ENCODE results near the gene CDK6.

CDK6 gene

GRCh38 chr7:92843781-92844180, 7.4 kb upstream of the CDK6 start:
- DNase-seq, result no peak

- DNase-seq, result no peak
These were observed 6.8 kb upstream of the CDK6 start for GRCh38 chr7:92843034-92843760.

- DNase-seq, result no peak
These were observed 4.8 kb upstream of the CDK6 start for GRCh38 chr7:92841192-92841591.

DNA sequence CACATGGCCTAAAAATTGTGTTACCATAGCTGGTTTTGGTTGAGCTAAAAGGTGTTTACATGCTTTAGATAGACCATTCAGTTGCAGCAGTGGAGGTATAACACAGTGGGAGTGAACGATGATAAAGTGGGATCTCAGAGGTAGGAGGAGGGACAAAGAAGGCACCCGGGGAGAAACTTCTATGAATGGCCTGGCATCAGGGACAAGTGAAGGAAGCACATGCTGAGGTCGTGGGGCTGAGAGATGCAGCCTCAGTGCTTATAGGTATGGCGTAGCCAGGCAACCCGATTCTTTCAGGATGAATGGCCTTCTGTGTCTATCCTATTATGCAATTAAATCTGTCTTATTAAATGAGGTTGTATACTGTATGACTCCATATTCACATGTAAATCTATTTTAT, 3.9 kb upstream of the CDK6 start:
- no peak for DNase-seq

- no peak for DNase-seq
These were observed 3.5 kb upstream of the CDK6 start for GRCh38 chr7:92839901-92840300.

GRCh38 chr7:92838934-92839333, 2.6 kb upstream of the CDK6 start:
- DNase-seq, result no peak

- DNase-seq, result no peak
These were observed 802 bp upstream of the CDK6 start for GRCh38 chr7:92837000-92837749.

DNA sequence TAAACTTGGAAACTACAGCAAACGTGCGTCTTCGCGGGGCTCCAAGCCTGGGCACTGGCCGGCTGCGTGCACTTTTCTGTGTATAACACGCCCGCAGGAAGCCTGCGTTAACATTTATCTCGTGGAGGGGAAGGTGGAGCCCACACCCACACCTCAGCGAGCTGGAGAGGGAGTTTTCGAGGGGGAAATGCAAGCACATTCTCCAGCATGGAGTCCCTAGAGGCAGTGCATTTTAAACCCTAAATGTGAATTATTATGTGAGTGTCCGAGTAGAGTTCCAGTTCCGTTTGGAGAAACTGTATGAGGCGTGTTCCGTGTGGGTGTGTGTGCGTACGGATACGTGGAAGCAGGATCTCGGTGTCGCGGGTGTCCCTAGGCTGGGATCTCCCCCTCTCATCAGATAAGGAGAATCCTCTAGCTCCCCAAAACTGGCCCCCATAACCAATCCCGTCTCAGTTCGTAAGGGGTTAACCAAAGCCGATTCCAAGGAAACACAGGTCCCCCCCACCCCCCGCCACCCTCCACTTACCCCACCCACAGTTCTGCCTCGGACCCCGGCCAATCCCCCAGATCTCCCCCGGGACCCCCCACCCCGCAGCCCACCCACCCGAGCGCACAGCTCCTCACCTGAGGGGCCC, 403 bp downstream of the CDK6 start:
- no peak for DNase-seq

DNA sequence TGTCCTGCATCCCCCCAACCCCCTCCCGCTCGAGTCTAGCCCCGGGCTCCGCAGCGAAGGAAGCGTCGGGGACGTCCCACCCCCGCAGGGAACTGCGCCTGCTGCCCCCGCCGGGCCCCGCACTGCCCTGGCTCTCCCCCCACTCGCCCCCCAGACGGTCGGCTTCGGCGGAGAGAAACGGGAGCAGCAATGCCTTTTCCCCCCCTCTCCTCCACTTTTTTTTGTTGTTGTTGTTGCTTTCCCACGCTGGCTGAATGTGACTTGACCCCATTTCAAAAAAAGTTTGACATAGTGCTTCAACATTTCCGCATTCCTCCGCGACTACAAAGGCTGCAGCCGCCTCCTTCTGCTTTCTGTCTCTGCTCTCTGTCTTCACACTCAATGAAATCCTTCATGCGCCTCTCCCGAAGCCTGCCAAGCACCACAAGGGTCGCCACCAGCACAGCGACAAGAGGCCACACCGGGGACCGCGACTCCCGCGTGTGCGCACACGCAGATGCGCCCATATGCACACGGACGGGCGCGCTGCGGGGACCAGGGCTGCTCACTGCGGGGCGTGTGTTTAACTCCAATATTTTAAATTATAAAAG, 1.0 kb downstream of the CDK6 start:
- DNase-seq, result no peak

DNA sequence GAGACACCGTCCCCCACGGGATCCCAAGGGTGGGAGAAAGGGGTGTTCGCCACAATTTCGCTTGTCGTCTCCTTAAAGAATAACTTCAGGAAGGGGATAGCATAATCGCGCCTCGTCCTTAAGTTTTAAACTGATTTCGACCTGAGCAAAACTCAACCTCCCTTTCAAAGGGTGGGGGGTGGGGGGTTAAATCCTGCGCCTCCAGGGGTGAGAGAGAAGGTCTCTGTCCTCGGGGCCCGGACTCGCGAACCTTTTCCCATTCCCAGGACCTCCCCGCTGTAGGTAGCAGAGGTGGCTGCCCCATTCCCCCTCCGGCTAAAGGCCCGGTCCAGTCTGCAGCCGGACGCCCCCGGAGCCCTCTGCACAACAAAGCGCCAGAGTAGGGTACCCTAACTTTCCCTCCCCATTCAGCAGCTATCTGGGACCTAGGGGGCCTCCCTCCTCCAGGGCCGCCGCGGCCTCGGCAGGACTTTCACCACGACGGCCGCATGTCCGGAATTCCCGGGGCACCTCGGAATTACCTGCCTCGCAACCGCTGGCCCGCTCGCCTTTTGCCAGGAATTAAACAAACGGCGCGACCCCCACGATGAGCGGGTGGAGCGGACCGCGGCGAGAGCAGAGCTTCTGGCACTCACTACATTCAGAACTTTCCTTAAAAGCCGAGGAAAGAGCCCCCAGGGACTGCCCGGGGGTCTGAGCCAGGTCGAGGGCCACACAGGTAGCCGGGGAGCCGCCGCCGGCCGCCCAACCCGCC, 1.7 kb downstream of the CDK6 start:
- no peak for DNase-seq

GRCh38 chr7:92833766-92834506, 2.4 kb downstream of the CDK6 start:
- peak; percentile 10 for DNase-seq

DNA sequence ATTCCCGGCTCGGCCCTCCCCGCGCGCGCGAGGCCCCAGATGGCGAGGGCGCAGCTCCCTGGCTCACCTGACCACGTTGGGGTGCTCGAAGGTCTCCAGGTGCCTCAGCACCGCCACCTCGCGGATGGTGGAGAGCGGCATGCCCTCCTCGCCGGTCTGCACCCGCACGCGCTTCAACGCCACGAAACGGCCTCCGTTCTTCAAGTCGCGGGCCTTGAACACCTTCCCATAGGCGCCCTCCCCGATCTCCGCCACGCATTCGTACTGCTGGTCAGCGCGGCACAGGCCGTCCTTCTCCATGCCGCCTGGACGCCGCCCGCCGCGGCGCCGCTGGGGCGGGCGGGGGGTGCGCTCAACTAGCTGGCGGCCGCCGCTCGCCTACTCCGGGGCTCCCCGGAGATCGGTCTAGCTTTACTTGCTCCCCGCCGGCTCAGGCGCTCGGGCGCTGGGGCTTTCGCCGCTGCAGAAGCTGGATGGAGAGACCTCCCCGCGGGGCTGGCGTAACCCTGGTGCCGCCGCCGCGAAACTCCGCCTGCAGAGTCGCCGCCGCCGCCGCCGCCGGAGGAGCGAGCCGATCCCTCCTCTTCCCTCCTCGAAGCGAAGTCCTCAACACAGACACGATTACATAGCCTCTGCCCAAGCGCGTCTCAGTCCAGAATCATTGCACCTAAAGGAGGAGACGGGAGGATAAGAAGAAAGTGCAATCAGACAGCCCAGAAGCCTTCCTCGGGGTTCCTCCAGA, 3.2 kb downstream of the CDK6 start:
- DNase-seq, result peak; percentile 28

- no peak for DNase-seq
These were observed 3.8 kb downstream of the CDK6 start for GRCh38 chr7:92832534-92833023.

GRCh38 chr7:92831716-92832533, 4.4 kb downstream of the CDK6 start:
- DNase-seq, result no peak

- no peak for DNase-seq
These were observed 5.8 kb downstream of the CDK6 start for GRCh38 chr7:92830532-92831110.

DNA sequence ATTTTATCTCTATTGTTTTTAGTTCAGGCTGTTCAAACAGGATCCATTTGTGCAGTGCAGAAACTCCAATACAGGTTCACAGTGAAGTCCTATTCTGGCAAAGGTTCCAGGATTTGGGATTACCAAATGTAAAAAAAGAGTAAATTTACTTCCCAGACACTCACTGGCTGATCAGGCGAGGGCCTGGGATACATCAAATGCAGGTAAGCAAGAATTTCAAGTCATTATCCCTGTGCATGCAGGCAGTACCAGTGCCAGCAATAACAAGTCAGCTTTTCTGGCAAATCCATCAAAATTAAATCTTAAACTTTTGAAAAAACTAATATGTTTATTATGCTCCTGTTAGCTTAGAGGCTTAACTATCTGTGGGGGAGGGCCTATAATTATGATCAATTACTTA, 6.3 kb downstream of the CDK6 start:
- DNase-seq, result no peak

DNA sequence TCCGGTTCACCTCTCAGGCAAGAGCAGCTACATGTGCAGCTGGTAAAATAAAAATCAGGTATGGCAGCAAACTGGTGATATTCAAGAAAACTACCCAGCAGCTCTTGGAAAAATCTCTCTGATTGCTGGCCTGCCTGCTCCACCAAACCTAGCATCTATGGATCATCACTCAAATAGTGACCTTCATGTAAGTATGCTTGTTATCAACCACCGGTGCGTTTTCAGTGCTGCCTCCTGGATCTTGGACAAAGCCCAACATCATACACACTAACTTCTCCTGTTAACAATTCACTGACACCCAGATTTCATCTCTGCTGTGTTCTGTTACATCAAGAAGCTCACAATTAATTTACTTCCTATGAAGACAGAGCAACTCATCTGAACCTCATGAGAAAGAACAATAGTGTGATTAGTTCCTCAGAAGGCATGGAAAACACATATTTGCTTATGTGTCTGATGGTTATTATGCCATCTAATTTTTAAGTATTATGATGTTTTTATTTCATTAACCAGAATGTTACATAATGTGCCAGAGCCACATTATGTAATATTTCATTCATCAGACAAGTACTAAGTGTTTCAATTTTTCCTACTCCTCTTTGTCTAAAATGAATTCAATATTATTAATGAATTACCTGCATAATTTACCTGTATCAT, 8.8 kb downstream of the CDK6 start:
- DNase-seq, result no peak

DNA sequence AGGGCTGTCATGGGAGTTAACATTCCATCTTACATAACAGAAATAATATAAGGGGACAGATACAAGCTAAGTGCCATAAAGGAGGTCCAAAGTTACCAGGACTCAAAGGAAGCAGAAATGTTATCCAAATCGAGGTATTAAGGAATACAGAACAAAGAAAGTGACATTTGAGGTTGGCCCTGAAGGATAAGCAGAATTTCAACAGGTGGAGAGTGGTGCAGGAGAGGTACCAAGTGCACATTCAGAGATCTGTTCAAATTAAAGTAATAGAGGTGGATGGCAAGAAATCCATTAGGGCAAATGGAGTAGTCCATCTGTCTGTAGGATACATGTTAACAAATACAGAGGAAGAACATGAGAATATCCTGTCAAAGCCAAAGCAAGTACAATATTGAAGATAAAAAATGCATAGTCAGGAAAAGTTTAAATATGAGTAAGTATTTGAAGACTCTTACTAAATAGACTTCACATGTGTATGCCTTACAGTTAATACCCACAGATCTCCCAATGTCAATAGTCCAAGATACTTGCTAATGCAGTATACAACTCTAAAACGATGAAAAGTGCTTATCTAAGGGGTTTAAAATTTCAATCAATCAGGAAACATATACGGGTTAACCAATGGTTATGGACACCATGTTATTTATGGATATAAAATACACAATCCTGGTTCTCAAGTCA, 10.0 kb downstream of the CDK6 start:
- no peak for DNase-seq
